ENCODE results near the gene OR12D1. TPM values are rescaled to one million over a fixed set of nuclear protein-coding genes. Genes with fewer than 3 reads are reported as not detected.

Gene OR12D1
- not detected for total RNA-seq
- long read RNA-seq, donor 1 = 0 reads
- long read RNA-seq, donor 2 = 0 reads

- Histone ChIP-seq H3K9me3 (no peaks in the 10 kb centered on the region), H3K4me3 (no peak within 1 kb of the TSS), H3K4me1 (ENCODE audit: low read depth) (no peaks in the 10 kb centered on the region), H3K36me3 (ENCODE audit: low read depth) (no peaks in the 10 kb centered on the region)
- intact Hi-C loops (cut with DNase I, micrococcal nuclease) = no loop called here
- no peak for TF ChIP-seq CTCF (IDR thresholded peaks at IDR 0.05)
- DNase-seq (no peak), ATAC-seq (no peak)
These were observed at the start of gene OR12D1 for GRCh38 chr6:29414588-29414987. TSS of gene OR12D1 (plus strand) at chr6:29414928.

- no peak within 1 kb of the TSS for H3K4me3 ChIP-seq
- H3K36me3 ChIP-seq (ENCODE audit: low read depth) = no peaks in the 10 kb centered on the region
- no peak for TF ChIP-seq CTCF (IDR thresholded peaks at IDR 0.05)
- H3K4me1 ChIP-seq (ENCODE audit: low read depth) = no peaks in the 10 kb centered on the region
- intact Hi-C loops (cut with DNase I, micrococcal nuclease) = no loop called here
- ATAC-seq = no peak
- H3K9me3 ChIP-seq = no peaks in the 10 kb centered on the region
- DNase-seq = no peak
These were observed 46.0 kb upstream of the OR12D1 start, which contains the start of gene OR5V1 for GRCh38 chr6:29368765-29369164. TSS of gene OR5V1 (minus strand) at chr6:29368865. CDS start at chr6:29356195, 12,670 bp downstream.

GRCh38 chr6:29375191-29375590 lies 39.5 kb upstream of the OR12D1 start, which contains the start of gene OR12D3:
TSS of gene OR12D3 (minus strand) at chr6:29375291. CDS start at chr6:29375287, 4 bp downstream.
- no peak for DNase-seq
- no peak for TF ChIP-seq CTCF (IDR thresholded peaks at IDR 0.05)
- H3K4me1 ChIP-seq (ENCODE audit: low read depth) = no peaks in the 10 kb centered on the region
- H3K9me3 ChIP-seq = no peaks in the 10 kb centered on the region
- intact Hi-C loops (cut with DNase I, micrococcal nuclease) = no loop called here
- H3K4me3 ChIP-seq = no peak within 1 kb of the TSS
- no peak for ATAC-seq
- H3K36me3 ChIP-seq (ENCODE audit: low read depth) = no peaks in the 10 kb centered on the region

- no peak for ATAC-seq
These were observed 38.7 kb upstream of the OR12D1 start for GRCh38 chr6:29376003-29376402.

GRCh38 chr6:29388533-29388932 lies 26.2 kb upstream of the OR12D1 start:
- no peaks in the 10 kb centered on the region for H3K4me1 ChIP-seq (ENCODE audit: low read depth)
- intact Hi-C loops (cut with DNase I, micrococcal nuclease) = no loop called here
- ATAC-seq = no peak

More at GRCh38 chr6:29376003-29376402, 38.7 kb upstream of the OR12D1 start:
- no peak for TF ChIP-seq CTCF (IDR thresholded peaks at IDR 0.05)
- intact Hi-C loops (cut with DNase I, micrococcal nuclease) = no loop called here
- Histone ChIP-seq H3K9me3 (no peaks in the 10 kb centered on the region), H3K36me3 (ENCODE audit: low read depth) (no peaks in the 10 kb centered on the region), H3K4me3 (no peak overlapping the region), H3K4me1 (ENCODE audit: low read depth) (no peaks in the 10 kb centered on the region)
- DNase-seq = no peak

More at GRCh38 chr6:29388533-29388932, 26.2 kb upstream of the OR12D1 start:
- TF ChIP-seq CTCF (IDR thresholded peaks at IDR 0.05) = no peak
- DNase-seq = no peak
- no peak overlapping the region for H3K4me3 ChIP-seq
- no peaks in the 10 kb centered on the region for H3K36me3 ChIP-seq (ENCODE audit: low read depth)
- no peaks in the 10 kb centered on the region for H3K9me3 ChIP-seq
